Stimulated activated CD8-positive, alpha-beta memory T cell treated with anti-CD3 and anti-CD28 coated beads, Interleukin-4, amount 100 ng/mL, for 48 hours (primary cell): ENCODE measurements around the gene HS6ST1.

Experiments used
- DNase-seq: peaks from one replicate; pipeline ENCODE4 v3.0.0-alpha.2; 2020

The HS6ST1 gene

DNA sequence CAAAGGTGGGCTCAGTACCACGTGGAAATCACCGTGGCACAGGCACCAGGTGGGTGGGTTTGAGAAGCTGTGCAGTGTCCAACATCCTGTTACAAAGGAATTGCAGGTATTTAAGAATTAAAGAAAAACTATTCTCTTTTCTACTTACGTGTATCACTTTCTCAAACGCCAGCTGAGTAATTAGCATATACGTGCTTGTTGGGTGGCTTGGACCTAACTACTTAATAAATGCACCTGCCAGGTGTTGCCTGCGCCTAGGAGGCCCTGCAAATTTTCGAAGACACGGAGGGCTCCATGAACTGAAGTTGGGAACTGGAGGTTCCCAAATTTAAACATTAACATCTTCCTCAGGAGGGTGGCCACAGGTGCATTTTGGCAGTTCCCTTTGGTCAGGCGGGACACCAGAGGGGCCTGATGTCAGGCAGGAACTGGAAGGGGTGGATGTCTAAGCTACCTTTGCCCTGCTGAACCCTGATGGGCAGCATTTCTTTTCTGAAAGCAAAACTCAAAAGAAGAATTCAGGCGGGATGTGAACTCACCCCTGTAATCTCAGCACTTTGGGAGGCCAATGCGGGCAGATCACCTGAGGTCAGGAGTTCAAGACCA, 84.8 kb downstream of the HS6ST1 start:
- DNase-seq, result no peak

DNA sequence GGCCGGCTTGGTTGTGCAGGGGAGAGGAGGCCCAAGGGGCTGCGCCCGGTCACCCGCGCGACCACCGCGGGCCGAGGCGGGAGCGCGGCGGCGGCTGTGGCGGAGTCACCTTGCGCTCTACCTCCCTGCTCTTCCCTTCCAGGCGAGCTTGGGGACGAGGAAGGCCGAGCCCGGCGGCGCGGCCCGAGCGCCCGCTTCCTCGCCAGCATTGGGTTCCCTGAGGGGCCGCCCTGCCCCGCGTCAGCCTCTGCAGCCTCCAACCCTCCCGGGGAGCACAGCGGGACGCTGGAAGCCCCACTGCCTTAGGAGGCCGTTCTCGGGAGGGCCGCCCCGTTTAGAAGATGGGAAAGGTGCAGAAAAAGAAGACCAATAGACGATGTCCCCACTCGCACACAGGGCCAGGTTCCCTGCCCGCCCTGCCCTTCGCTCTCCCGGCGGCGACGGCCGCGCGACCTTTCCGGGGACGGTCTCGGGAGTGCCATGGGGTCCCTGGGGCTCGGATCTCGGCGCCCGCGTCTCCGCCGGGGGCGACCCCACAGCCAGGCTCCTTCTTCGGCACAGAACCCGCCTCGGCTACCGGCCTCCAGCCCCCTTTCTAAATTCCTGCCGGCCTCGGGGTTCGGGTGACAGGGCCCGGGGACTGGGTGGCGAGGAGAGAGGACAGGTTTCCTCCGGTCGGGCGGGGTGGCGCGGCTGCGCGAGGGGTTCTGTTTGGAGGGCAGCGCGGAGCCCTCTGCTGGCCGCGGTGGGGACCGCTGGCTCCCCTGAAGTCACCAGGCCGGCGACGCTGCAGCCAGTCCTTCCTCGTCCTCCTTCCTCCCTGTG, 85.5 kb downstream of the HS6ST1 start:
- DNase-seq, result peak; percentile 91

DNA sequence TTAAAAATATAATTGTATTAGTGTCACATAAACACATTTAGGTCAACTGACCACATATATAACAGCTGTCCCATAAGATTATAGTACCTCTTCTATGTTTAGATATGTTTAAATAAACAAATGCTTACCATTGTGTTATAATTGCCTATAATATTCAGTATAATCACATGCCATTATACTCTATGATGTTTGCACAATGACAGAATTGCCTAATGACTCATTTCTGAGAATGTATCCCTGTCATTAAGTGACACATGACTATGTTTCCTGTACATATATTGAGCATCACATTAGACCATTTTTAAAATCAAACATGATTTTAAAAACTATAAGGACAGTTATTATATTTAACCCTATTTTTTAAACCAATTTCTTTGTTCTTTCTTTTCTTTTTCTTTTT, 89.8 kb downstream of the HS6ST1 start:
- DNase-seq, result no peak

DNA sequence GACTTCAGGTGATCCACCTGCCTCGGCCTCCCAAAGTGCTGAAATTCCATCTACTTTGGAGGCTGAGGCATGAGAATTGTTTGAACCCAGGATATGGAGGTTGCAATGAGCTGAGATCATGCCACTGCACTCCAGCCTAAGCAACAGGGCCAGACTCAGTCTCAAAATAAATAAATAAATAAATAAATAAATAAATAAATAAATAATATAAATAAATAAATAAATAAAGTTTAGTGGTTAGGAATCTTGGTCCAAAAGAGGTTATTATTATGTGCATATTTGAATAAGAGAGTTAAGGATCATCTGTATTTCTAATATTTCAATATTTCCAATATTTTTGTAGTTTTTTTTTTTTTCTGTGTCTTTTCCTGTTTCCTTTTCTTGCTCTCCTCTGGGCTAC, 90.8 kb downstream of the HS6ST1 start:
- DNase-seq, result no peak

DNA sequence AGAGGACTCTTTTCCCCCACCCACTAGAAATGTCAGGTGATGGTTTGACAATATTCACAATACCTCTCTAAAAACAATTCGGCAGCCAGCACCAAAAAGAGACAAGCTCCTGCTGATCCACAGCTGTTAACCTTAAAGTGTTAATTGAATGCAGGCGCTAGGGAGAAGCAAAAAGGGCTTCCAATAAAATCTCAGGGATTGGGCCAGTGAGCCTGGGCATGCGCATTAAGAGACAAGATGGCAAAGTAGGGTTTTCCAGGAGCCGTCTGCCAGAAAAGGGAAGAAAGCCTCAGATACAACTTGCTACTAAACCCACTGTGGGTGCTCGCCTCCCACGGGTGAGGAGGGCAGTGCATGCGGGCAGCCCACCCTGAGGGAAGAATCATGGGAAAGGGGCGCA, 98.8 kb downstream of the HS6ST1 start:
- no peak for DNase-seq

DNA sequence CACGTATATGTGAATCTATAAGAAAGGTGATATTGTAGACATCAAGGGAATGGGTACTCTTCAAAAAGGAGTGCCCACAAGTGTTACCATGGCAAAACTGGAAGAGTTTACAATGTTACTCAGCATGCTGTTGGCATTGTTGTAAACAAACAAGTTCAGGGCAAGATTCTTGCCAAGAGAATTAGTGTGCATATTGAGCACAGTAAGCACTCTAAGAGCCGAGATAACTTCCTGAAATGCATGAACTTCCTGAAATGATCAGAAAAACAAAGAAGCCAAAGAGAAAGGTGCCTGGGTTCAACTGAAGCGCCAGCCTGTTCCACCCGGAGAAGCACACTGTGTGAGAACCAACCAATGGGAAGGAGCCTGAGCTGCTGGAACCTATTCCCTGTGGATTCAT, 101.0 kb downstream of the HS6ST1 start:
- DNase-seq, result no peak

DNA sequence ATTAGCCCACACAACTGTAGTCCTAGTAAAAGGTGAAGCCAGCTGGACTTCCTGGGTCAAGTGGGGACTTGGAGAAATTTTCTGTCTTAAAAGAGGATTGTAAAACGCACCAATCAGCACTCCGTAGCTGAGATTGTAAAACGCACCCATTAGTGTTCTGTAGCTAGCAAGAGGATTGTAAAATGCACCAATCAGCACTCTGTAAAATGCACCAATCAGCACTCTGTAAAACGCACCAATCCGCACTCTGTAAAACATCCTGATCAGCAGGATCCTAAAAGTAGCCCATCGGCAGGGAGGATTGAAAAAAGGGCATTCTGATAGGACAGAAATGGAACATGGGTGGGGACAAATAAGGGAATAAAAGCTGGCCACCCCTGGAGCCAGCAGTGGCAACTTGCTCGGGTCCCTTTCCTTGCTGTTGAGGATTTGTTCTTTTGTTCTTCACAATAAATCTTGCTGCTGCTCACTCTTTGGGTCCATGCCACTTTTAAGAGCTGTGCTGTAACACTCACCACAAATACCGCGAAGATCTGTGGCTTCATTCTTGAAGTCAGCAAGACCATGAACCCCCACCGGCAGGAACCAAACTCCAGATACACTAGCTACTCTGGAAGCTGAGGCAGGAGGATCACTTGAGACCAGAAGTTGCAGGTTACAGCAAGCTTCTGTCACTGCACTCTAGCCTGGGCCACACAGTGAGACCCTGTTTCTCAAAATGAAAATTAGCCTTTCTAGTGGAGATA, 102.6 kb downstream of the HS6ST1 start:
- DNase-seq, result no peak
